GM19035 (cell line): ENCODE measurements around the gene PCGF6.
"Not testable (repeated sequence)": the region's sequence is repeated elsewhere in the genome, so short reads cannot be mapped to it uniquely, and the experiment has no call there.

Experiments used
- ATAC-seq: cut with Tn5 transposase; IDR thresholded peaks from one replicate; pipeline ENCODE4 v1.9.1; 2021; ENCODE audit not compliant: unreplicated experiment

PCGF6 gene, protein sequence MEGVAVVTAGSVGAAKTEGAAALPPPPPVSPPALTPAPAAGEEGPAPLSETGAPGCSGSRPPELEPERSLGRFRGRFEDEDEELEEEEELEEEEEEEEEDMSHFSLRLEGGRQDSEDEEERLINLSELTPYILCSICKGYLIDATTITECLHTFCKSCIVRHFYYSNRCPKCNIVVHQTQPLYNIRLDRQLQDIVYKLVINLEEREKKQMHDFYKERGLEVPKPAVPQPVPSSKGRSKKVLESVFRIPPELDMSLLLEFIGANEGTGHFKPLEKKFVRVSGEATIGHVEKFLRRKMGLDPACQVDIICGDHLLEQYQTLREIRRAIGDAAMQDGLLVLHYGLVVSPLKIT

GRCh38 chr10:103350517-103351260, at the start of gene PCGF6:
TSS of gene PCGF6 (minus strand) at chr10:103351140. CDS start at chr10:103351066, 74 bp downstream.
- peak; percentile 83 for ATAC-seq

DNA sequence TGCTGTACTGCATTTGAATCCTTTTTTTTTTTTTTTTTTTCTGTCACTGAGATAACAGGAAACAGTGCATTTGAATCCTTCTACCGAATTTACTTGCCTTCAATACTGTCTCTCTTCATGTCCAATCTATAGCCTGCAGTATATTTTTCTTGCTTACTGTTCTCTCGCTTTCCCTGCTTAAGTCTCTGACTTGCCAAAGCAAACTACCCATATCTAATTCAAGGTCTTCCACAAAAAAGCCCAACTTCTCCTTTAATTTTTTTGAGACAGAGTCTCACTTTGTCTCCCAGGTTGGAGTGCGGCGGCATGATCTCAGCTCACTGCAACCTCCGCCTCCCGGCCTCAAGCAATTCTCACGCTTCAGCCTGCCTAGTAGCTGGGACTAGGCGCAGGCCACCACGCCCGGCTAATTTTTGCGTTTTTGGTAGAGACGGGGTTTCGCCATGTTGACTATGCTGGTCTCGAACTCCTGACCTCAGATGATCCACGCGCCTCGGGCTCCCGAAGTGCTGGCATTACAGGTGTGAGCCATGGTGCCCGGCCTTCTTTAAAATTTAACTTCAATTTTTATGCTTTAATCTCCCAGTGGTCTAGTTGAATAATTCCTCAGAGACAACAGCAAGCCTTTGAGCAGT, 46.4 kb upstream of the PCGF6 start:
- ATAC-seq: no peak

- peak; percentile 0 for ATAC-seq
Measured at GRCh38 chr10:103396789-103397087, 45.8 kb upstream of the PCGF6 start.

GRCh38 chr10:103396067-103396788, 45.3 kb upstream of the PCGF6 start, which contains the start of the genes ATP5MK and PDCD11:
TSS of gene ATP5MK (minus strand) at chr10:103396475. CDS start at chr10:103392457, 4,018 bp downstream.
TSS of gene PDCD11 (plus strand) at chr10:103396626. CDS start at chr10:103398427, 1,801 bp downstream.
- ATAC-seq: peak; percentile 99

- no peak for ATAC-seq
Measured at GRCh38 chr10:103395754-103396066, 44.8 kb upstream of the PCGF6 start.

GRCh38 chr10:103394180-103394579, 43.2 kb upstream of the PCGF6 start:
- ATAC-seq: no peak

DNA sequence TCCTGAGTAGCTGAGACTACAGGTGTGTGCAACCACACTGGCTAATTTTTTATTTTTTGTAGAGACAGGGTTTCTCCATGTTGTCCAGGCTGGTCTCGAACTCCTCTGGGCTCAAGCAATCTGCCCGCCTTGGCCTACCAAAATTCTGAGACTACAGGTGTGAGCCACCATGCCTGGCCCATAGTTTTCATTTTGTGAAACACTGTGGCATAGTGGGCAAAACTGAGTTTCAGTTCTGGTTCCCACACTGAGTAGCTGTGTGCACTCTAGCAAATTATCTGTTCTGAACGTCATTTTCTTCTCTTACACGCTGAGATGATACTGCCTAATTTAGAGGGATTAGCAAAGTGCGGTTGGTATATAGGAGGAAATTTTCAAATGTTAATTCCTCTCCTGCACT, 31.8 kb upstream of the PCGF6 start:
- no peak for ATAC-seq

GRCh38 chr10:103374263-103374662, 23.3 kb upstream of the PCGF6 start:
- ATAC-seq: no peak

DNA sequence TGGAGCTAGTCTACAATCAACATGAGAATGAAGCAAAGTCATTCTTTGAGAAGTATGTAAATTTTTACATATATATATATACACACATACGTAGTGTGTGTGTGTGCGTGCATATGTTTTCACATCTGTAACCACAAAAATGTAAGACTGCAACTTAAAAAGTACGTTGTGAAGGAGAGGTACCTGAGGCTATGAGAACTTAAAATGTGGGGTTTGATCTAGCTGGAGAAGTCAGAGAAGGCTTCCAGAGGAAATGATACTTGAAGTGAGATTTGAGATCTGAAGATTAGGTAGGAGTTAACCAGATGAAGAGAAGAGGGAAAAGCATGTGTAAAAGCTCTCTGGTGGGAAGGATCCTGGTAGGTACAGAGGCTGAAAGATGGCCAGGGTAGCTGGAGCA, 22.6 kb upstream of the PCGF6 start:
- ATAC-seq: no peak

DNA sequence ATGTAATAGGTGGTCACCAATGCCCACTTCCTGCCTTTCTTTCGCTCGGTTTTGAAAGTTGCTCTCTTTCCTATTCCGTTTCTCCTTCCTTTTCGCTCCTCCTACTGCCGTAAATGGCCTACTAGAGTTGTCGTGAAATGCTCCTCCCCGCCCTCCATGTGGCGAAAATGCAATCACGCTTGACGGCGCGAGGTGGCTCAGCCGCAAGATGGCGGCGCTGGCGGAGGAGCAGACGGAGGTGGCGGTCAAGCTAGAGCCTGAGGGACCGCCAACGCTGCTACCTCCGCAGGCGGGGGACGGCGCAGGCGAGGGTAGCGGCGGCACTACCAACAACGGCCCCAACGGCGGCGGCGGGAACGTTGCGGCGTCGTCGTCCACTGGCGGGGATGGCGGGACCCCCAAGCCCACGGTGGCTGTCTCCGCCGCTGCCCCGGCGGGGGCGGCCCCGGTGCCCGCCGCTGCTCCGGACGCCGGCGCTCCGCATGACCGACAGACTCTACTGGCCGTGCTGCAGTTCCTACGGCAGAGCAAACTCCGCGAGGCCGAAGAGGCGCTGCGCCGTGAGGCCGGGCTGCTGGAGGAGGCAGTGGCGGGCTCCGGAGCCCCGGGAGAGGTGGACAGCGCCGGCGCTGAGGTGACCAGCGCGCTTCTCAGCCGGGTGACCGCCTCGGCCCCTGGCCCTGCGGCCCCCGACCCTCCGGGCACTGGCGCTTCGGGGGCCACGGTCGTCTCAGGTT, 17.0 kb upstream of the PCGF6 start, which contains the start of gene TAF5:
Gene TAF5 (plus strand): TSS at position 195 of the 737 bp plus-strand sequence. CDS start 14 bp downstream, at position 209.
- peak; percentile 66 for ATAC-seq

DNA sequence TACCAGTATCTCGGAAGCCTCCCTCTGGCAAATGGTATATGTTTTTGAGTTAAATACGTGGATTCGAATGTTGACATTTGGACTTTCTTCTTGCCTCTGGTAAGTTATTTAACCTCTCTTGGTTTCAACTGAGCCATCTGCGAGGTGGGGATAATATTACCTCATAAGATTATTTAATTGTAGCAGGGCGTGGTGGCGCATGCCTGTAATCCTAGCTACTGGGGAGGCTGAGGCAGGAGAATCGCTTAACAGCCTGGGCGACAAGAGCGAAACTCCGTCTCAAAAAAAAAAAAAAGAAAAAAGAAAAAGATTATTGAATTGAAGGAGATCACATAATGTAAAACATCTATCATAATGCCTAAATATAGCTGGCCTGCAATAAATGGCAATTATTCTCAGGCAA, 16.4 kb upstream of the PCGF6 start:
- no peak for ATAC-seq

GRCh38 chr10:103360791-103361190, 9.9 kb upstream of the PCGF6 start:
- ATAC-seq: not testable (repeated sequence)

DNA sequence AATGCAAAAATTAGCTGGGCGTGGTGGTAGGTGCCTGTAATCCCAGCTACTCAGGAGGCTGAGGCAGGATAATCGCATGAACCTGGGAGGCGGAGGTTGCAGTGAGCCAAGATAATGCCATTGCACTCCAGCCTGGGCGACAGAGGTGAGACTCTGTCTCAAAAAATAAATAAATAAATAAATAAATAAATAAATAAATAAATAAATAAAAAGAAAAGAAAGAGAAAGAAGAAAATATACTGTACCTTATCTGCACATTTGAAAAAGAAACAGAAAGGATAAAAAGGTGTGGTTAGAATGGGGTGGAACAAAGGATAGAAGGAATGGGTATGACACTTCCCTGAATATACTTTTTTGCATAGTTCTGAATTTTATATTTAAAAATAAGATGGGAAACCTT, 8.6 kb upstream of the PCGF6 start:
- ATAC-seq: not testable (repeated sequence)

GRCh38 chr10:103355906-103356599, 5.1 kb upstream of the PCGF6 start:
- no peak for ATAC-seq

GRCh38 chr10:103354567-103354966, 3.6 kb upstream of the PCGF6 start:
- not testable (repeated sequence) for ATAC-seq

DNA sequence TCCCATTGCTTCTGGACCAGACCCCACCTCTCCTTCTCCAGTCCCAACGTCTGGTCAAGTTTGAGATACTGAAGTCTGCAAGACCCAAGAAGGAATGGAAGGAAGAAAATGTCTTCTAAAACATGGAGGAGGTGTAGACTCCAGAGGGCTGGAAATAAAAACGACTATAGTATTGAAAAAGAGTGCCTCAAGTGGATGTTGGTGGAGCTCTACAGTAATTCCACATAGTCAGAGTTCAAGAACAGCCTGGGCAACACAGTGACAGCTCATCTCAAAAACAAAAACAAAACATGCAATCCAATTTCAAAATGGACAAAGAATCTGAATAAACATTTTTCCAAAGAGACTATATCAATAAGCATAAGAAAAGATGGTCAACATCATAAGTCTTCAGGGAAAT, 2.3 kb upstream of the PCGF6 start:
- ATAC-seq: no peak

- no peak for ATAC-seq
Measured at GRCh38 chr10:103350175-103350516, 794 bp downstream of the PCGF6 start.

DNA sequence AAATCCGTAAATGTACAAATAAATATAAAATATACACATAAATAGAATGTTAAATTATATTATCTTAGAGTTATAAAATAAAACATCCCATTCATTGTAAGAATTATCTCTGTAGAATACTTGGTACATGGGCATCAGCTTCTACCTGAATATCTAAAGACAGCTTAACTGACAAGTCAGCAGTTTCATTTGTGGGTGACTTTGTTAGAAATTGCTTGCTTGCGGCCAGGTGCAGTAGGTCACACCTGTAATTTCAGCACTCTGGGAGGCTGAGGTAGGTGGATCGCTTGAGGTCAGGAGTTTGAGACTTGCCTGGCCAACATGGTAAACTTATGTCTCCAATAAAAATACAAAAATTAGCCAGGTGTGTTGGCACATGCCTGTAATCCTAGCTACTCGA, 14.6 kb downstream of the PCGF6 start:
- ATAC-seq: no peak

DNA sequence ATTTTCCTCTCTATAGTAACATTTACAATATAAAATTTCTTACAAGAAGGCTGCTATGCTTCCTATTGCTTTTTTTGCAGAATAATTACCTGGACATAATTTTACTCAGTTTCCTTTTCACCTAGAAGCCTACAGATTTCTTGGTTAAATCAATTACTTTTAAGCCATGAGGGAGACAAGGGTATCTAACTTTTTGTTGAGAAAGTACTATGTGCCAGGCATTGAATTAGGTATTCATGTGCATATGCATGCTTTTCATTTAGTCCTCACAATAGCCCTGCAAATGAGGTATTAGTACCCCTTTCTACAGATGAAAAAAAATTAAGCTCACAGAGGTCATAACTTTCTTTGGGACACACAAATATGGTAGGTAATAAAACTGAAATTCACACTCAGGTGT, 16.4 kb downstream of the PCGF6 start:
- ATAC-seq: no peak

GRCh38 chr10:103333934-103334520, 16.9 kb downstream of the PCGF6 start:
- ATAC-seq: no peak
